ENCODE data around the gene ADAMTSL2.

ADAMTSL2 gene

DNA sequence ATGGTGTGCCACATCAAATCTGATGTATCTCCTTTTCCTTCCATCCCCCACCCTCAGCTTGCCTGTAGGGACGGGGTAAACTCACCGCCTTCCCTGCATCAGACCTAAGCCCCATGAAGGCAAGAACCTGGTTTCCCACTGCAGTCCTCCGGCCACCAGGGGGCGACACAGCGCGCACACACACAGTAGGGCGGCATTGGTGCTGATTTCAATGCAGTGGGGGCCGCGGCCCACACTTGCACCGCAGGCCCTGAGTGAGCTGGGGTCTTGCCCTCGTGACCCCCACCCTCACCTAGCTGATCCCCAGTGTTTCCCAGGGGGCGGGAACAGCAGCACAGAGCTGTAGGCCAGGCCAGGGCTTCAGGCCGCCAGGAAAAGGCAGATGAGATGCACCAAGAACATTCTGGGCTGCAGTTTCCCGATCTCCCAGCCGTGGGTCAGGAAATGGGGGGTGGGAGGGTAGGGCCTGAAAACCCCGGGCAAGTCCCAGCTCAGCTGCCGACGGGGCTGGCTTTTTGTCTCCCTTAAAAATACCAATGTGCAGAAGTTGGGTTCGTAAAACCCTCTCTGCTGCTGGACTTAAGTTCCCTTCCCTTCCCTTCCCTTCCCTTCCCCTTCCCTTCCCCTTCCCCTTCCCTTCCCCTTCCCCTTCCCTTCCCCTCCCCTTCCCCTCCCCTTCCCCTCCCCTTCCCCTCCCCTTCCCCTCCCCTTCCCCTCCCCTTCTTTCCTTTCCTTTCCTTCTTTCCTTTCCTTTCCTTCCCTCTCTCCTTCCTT, 55.1 kb downstream of the ADAMTSL2 start:
- DNase-seq (ENCODE audit: low spot score): peak; percentile 52

GRCh38 chr9:133590231-133590855, 55.8 kb downstream of the ADAMTSL2 start:
- no peak for DNase-seq (ENCODE audit: low spot score)

DNA sequence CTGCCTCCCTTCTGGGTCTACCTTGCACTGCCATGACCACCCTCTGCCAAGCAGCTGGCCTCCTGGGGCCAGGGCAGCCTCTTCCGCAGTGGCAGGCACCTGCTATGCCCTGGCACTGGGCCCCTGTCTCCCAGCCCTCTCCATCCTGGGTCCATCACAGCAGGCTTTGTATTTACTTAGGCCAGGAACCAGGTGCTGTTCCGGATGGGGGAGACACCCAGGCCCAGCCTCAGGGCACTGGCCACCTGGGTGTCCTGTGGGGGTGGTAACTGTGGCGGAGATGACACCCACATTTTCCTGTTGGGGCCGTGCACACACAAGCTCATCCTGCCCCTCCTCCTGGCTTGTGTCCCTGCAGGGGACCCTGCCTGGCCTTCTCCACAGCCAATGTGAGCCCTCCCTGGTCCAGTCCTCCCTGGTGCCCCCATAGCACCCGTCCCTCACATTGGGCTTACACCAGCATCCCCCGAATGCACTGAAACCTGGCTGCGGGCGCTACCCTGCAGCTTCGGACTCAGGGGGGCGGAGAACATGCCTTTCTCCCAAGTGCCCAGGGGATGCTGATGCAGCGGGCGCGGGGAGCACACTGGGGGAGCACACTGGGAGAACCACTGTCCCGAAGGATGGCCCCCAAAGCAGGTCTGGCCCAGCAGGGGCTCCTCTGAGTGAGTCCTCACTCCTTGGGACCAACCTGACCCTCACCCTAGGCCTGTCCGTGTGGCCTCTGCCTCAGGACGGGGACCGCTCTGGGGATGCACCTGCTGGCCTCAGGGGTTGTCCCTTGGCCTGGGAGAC, 56.8 kb downstream of the ADAMTSL2 start:
- DNase-seq (ENCODE audit: low spot score): no peak

DNA sequence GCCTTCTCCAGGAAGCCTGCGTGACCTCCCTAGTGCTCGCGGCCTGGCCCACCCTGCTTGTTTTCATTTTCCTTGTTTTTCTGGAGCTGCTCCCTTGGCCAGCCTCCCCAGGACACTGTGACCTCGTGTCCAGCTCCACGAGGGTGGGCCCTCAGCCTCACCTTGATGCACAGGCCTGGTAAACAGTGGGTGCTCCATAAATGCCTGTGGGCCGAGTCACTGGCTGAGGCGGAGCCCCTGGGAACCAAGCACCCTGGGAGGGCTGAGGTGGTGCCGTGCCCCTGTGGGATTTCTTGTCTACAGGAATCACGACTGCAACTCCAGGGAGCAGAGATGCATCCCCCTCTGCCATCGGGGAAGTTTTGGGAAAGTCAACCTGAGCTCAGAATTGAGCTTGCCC, 57.5 kb downstream of the ADAMTSL2 start:
- DNase-seq (ENCODE audit: low spot score): no peak

GRCh38 chr9:133592731-133593409, 58.4 kb downstream of the ADAMTSL2 start:
- peak; percentile 56 for DNase-seq (ENCODE audit: low spot score)

- no peak for DNase-seq (ENCODE audit: low spot score)
Observed at GRCh38 chr9:133593587-133594253, 59.2 kb downstream of the ADAMTSL2 start.

GRCh38 chr9:133594310-133594709, 59.8 kb downstream of the ADAMTSL2 start:
- DNase-seq (ENCODE audit: low spot score): no peak

DNA sequence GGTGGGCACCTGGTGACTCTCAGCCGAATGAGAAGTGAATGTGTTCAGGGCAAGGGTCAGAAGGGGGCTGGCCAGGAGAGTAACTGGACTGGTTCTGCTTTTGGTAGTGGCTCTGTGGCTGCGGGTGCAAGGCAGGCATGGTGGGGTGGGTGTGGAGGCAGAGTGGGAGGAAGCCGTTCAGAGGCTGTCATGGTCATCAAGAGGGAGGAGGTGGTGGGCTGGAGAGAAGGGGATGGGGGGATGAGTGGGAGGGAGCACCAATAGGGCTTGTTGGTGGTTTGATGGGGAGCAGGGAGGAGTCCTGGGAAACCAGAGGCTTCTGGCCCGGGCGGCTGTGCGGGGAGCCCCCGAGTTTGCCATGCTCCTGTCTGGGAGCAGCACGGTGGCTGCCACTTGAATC, 61.4 kb downstream of the ADAMTSL2 start:
- no peak for DNase-seq (ENCODE audit: low spot score)

- peak; percentile 44 for DNase-seq (ENCODE audit: low spot score)
Observed at GRCh38 chr9:133597316-133597957, 62.9 kb downstream of the ADAMTSL2 start.

GRCh38 chr9:133598978-133599377, 64.5 kb downstream of the ADAMTSL2 start:
- no peak for DNase-seq (ENCODE audit: low spot score)

DNA sequence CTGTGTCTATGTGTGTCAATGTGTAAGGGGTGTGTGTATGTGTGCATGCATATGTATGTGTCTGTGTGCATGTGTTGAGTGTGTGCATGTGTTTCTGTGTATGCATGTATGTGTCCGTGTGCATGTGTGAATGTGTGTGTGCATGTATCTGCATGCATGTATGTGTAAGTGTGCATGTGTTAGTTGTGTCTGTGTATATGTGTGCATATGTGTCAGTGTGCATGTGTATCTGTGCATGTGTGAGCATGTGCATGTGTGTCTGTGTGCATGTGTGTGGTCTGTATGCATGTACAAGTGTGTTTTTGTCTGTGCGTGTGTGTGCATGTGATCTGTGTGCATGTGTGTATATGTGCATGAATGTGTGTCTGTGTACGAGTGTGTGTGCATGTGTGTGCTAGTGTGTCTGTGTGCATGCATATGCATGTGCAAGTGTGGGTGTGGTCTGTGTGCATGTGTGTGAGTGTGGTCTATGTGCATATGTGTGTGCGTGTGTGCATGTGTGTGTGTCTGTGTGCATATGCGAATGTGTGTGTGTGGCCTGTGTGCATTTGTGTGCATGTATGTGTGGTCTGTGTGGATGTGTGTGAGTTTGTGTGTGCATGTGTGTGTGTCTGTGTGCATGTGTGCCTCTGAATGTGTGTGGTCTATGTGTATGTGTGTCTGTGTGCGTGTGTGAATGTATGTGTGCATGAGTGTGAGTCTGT, 65.1 kb downstream of the ADAMTSL2 start:
- no peak for DNase-seq (ENCODE audit: low spot score)

GRCh38 chr9:133600739-133601138, 66.2 kb downstream of the ADAMTSL2 start:
- DNase-seq (ENCODE audit: low spot score): no peak

DNA sequence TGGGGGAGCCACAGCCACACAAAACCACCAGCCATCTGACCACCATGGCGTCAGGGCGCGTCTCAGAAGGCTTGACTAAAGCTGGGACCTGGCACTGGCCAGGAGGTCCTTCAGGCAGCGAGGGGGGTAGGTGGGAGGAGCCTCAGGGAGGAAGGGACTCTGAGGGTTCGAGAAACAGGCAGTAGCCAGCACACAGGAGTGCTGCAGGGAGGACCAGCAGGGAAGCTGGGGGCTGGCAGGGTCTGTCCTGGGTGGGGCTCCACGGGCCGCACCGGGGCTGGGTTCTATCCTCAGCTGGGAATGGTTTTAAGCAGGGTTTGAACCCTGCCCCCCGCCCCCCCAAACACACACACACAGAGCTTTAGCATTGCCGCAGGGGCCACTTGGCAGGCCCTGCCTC, 67.2 kb downstream of the ADAMTSL2 start:
- DNase-seq (ENCODE audit: low spot score): no peak

DNA sequence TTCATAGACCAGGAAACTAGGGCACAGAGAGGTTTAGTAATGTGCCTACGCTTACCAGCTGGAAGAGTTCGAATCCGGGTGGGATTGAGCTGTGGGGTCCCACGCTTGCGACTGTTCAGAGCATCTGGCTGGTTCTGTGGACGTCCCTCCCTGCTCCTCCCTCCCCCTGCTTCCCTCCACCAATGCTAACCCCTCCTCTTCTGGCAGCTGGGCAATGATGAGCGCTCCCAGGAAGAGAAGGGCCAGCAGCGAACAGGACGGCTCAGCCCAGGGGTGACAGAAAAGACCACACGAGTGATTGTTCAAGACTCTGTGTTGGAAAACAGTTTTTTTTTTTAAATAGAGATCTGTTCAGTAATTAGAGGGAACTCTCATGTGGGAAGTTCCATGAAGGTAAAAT, 67.8 kb downstream of the ADAMTSL2 start:
- no peak for DNase-seq (ENCODE audit: low spot score)

DNA sequence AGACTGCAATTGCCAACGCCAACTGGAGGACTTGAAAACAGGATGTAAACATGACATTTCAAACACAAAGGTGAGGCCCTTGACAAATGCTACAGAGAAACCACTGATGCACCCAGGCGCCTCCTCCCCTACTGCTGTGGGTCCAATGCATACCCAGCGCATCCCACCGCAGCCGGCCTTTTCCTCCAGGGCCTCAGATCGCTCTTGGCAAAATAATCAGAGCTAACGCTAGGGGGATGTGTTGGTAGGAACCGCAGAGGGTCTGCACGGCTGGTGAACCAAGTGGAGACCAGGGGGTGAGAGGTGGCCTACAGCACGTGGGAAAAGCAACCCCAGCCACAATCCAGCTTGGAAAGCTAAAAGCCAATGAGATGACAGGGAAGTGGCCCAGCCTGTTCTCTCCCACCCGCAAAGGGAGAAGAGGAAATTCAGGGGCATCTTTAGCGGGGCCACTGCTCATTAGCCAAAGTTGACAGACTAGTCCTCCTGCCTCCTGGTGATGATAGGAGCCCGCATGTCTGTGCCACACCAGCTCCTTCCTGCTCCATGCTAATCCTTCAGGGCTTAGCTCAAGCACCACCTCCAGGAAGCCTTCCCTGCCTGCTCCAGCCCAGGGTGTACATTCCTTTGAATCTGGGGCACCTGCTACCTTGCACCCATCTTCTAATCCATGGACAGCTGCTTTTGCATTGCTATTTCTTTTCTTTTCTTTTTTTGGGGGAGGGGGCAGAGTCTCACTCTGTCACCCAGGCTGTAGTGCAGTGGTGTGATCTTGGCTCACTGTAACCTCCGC, 68.8 kb downstream of the ADAMTSL2 start:
- DNase-seq (ENCODE audit: low spot score): no peak

GRCh38 chr9:133604214-133604613, 69.7 kb downstream of the ADAMTSL2 start:
- peak; percentile 45 for DNase-seq (ENCODE audit: low spot score)

DNA sequence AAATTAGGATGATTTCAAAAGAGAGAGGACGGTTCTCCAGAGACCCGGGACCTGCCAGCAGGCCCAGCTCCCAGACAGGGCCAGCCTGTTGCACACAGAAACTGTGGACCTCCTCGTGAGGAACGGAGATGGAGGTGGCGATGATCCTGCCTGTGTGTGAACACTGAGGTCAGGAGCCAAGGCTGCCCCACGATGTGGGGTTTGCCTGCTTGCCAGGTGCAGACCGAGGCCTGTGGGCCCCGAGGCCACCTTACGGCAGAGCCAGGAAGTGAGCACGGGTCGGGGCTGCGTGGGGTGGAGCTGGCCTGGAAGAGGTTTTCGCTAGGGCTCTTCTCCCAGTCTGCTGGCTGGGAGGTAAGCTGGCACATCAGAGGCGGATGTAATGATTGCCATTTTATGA, 70.4 kb downstream of the ADAMTSL2 start:
- DNase-seq (ENCODE audit: low spot score): peak; percentile 38

DNA sequence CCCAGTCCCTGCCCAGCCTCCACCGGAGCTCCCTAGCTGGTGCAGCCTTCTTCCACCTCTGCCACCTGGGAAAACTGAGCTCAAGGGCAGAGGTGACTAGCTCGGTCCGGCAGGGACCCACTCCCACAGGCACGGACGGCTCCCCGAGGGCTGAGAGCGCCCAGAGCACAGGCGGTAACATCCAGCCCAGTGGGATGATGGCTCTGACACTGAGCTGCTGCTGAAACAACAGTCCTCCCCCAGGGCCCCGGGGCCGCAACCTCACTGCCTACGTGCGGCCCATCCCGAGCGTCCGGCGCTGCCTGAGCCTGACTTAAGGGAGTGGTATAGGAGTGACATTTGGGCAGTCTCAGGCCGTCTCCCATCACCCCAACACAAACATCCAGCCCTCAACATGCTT, 70.9 kb downstream of the ADAMTSL2 start:
- no peak for DNase-seq (ENCODE audit: low spot score)

GRCh38 chr9:133605856-133606707, 71.6 kb downstream of the ADAMTSL2 start:
- DNase-seq (ENCODE audit: low spot score): no peak
